ENCODE measurements around the gene NUP62. TPM values are rescaled to one million over a fixed set of nuclear protein-coding genes. Genes with fewer than 3 reads are reported as not detected.
"Not testable (repeated sequence)": the region's sequence is repeated elsewhere in the genome, so short reads cannot be mapped to it uniquely, and the experiment has no call there.

The NUP62 gene
- total RNA-seq, 1 donor from 2014 or later = 57.7 TPM

DNA sequence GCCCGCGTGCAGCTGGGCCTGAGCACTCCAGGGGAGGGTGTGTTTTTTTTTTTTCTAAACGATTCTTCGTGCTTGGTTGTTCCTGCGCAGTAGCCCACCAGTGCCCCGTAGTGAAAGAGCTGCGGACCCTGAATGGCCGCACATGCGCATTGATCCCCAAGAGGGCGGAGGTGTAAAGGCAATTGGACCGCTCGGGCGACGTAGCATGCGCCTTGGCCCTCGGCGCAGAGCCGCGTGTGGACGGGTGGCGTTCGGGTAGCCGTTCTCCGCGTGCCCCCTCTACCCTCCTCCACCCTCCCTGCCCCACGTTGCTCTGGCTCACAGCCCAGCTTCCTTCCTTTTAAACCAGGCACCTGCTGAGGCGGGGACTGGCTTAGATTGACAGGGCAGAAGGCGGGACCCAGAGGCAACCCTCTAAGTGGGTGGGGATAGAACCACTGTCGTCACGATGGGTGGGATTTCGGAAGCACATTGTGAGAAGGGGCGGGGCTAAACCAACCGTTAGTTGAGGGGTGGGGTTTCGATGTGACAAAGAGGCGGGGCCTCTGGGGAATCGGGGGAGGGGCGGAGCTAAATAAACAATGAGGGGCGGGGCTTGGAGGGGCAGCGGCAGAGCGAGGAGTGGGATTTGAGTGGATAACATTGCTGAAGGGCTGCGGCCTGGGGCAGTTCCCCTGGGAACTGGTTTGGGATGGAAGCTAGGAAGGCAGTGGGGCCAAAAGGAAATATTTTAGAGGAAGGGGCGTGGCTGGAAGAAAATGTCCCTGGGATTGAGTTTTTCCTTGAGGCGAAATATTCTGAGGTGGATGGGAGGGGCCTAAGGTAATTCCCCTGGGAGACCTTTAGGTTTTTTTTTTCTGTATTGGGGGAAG lies 543 bp upstream of the NUP62 start:
- no peaks in the 10 kb centered on the region for H3K9me3 Mint-ChIP-seq (ENCODE audit: unreplicated experiment)
- H3K27me3 Mint-ChIP-seq (ENCODE audit: unreplicated experiment) = no peaks in the 10 kb centered on the region
- peaks cover 25% of the 10 kb centered on the region for H3K36me3 Mint-ChIP-seq (ENCODE audit: unreplicated experiment)
- peak; percentile 97 for DNase-seq (ENCODE audit: extremely low spot score, unreplicated experiment)
- peak overlapping the region; percentile 98 for H3K27ac Mint-ChIP-seq (ENCODE audit: unreplicated experiment)
- H3K4me3 Mint-ChIP-seq (ENCODE audit: unreplicated experiment) = peak overlapping the region; percentile 99
- TF ChIP-seq, protein P1, sequence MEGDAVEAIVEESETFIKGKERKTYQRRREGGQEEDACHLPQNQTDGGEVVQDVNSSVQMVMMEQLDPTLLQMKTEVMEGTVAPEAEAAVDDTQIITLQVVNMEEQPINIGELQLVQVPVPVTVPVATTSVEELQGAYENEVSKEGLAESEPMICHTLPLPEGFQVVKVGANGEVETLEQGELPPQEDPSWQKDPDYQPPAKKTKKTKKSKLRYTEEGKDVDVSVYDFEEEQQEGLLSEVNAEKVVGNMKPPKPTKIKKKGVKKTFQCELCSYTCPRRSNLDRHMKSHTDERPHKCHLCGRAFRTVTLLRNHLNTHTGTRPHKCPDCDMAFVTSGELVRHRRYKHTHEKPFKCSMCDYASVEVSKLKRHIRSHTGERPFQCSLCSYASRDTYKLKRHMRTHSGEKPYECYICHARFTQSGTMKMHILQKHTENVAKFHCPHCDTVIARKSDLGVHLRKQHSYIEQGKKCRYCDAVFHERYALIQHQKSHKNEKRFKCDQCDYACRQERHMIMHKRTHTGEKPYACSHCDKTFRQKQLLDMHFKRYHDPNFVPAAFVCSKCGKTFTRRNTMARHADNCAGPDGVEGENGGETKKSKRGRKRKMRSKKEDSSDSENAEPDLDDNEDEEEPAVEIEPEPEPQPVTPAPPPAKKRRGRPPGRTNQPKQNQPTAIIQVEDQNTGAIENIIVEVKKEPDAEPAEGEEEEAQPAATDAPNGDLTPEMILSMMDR (IDR thresholded peaks at IDR 0.05) = no peak
- H3K4me1 Mint-ChIP-seq (ENCODE audit: unreplicated experiment) = peaks cover 27% of the 10 kb centered on the region

DNA sequence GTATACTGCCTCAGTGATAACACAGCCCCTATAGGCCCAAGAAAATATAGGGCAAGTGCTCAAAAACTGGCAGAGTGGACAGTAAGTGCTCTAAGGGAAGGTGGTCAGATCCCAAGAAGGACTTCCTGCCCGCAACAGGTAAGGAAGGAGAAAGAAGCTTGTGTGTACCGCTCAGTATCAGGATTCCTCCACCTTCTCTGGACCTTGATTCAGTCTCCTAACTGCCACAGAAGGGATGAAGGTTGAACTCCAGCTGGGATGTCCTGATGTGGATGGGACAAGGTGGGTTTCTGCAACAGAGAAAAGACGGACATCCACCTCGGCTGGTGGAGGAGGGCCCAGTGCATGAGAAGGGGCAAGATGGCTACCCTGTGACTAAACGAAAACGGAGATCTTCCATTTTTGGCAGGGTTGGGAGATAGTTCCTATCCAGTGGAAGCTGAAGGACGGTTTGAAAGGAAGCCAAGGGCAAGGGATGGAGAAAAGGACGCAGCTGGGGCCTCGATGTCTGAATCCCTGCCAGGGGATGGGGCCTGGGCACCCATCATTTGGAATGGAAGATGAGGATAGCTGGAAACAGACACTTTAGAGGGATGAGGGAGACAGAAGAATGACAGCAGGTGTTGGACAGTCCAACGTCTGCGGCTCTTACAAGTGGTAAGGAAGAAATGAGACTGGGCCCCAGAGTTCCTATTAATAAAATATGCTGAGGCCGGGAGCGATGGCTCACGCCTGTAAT lies 1.6 kb downstream of the NUP62 start:
- TF ChIP-seq, protein P1 (IDR thresholded peaks at IDR 0.05) = no peak
- DNase-seq (ENCODE audit: extremely low spot score, unreplicated experiment) = no peak
- Mint-ChIP-seq H3K4me3 (ENCODE audit: unreplicated experiment) (peak overlapping the region; percentile 99), H3K36me3 (ENCODE audit: unreplicated experiment) (peaks cover 22% of the 10 kb centered on the region), H3K9me3 (ENCODE audit: unreplicated experiment) (no peaks in the 10 kb centered on the region), H3K27me3 (ENCODE audit: unreplicated experiment) (no peaks in the 10 kb centered on the region), H3K27ac (ENCODE audit: unreplicated experiment) (peak overlapping the region; percentile 98), H3K4me1 (ENCODE audit: unreplicated experiment) (peaks cover 29% of the 10 kb centered on the region)

DNA sequence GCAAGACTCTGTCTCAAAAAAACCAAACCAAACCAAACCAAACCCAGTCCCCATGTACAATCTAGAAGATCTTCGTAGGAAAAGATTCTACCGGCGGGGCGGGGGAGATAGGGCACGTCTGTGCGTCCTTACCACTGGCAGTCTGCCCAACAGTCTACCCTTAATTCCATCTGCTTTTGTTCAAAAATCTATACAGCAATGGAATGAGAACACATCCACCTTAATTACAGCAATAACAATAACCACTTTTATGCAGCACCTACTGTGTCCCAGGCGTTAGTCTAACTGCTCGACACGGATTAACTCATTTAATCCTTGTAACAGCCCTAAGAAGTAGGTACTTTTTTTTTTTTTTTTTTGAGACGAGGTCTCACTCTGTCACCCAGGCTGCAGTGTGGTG lies 2.8 kb downstream of the NUP62 start:
- TF ChIP-seq, protein P1 (IDR thresholded peaks at IDR 0.05) = no peak
- no peak overlapping the region for H3K4me3 Mint-ChIP-seq (ENCODE audit: unreplicated experiment)
- no peak for DNase-seq (ENCODE audit: extremely low spot score, unreplicated experiment)
- H3K4me1 Mint-ChIP-seq (ENCODE audit: unreplicated experiment) = peaks cover 29% of the 10 kb centered on the region
- H3K36me3 Mint-ChIP-seq (ENCODE audit: unreplicated experiment) = peaks cover 16% of the 10 kb centered on the region
- no peaks in the 10 kb centered on the region for H3K27me3 Mint-ChIP-seq (ENCODE audit: unreplicated experiment)
- H3K9me3 Mint-ChIP-seq (ENCODE audit: unreplicated experiment) = no peaks in the 10 kb centered on the region
- no peak overlapping the region for H3K27ac Mint-ChIP-seq (ENCODE audit: unreplicated experiment)

DNA sequence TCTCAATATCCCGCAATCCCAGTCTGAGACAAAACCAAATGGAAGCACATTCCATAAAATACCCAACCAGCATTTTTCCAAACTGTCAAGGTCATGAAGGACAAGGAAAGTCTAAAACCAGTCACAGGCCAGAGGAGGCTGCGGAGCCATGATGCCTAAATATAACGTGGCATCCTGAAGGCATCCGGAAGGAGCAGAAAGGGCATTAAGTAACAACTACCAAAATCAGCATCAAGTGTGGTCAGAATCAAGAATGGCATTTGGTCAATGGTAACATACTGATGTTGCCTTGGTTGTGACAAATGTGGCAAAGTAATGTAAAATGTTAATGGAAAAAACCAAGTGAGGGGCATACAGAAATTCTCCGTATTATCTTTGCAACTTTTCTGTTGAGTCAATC lies 3.8 kb downstream of the NUP62 start:
- H3K4me1 Mint-ChIP-seq (ENCODE audit: unreplicated experiment) = peaks cover 26% of the 10 kb centered on the region
- H3K36me3 Mint-ChIP-seq (ENCODE audit: unreplicated experiment) = peaks cover 14% of the 10 kb centered on the region
- DNase-seq (ENCODE audit: extremely low spot score, unreplicated experiment) = no peak
- no peaks in the 10 kb centered on the region for H3K9me3 Mint-ChIP-seq (ENCODE audit: unreplicated experiment)
- H3K4me3 Mint-ChIP-seq (ENCODE audit: unreplicated experiment) = no peak overlapping the region
- no peaks in the 10 kb centered on the region for H3K27me3 Mint-ChIP-seq (ENCODE audit: unreplicated experiment)
- no peak overlapping the region for H3K27ac Mint-ChIP-seq (ENCODE audit: unreplicated experiment)
- TF ChIP-seq, protein P1 (IDR thresholded peaks at IDR 0.05) = no peak

DNA sequence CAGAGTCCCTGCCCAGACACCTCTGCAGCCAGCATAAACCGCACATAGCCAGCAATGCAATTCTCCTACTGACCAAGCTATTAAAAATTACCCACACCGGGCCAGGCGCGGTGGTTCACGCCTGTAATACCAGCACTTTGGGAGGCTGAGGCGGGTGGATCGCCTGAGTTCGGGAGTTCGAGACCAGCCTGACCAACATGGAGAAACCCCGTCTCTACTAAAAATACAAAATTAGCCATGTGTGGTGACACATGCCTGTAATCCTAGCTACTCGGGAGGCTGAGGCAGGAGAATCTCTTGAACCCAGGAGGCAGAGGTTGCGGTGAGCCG lies 4.5 kb downstream of the NUP62 start:
- not testable (repeated sequence) for H3K27me3 Mint-ChIP-seq (ENCODE audit: unreplicated experiment); H3K4me3 Mint-ChIP-seq (ENCODE audit: unreplicated experiment); H3K27ac Mint-ChIP-seq (ENCODE audit: unreplicated experiment); DNase-seq (ENCODE audit: extremely low spot score, unreplicated experiment); H3K9me3 Mint-ChIP-seq (ENCODE audit: unreplicated experiment)
- H3K4me1 Mint-ChIP-seq (ENCODE audit: unreplicated experiment) = peaks cover 20% of the 10 kb centered on the region
- H3K36me3 Mint-ChIP-seq (ENCODE audit: unreplicated experiment) = peaks cover 15% of the 10 kb centered on the region

Measured in osteocyte (in vitro differentiated cells).